Memory B cell (primary cell): Measurements from ENCODE around the gene ZNF148.
"Not testable (repeated sequence)": the region's sequence is repeated elsewhere in the genome, so short reads cannot be mapped to it uniquely, and the experiment has no call there.

Experiments used
- ATAC-seq: fragments of 150-1000 bp; cut with Tn5 transposase; 2 replicates; pipeline ENCODE4 v1.10.0; 2021; ENCODE audit warnings: low read depth, mild to moderate bottlenecking, moderate library complexity
- DNase-seq, 2 donors: peaks; one replicate each; pipeline ENCODE4 v3.0.0; 2022; ENCODE audit warnings: low spot score in 2 of 2
- H3K27ac Mint-ChIP-seq: one replicate; pipeline ENCODE4 v1.8.0; 2022; ENCODE audit warnings: mild to moderate bottlenecking, moderate library complexity, mixed read lengths
- H3K27me3 Mint-ChIP-seq: one replicate; pipeline ENCODE4 v1.8.0; 2022; ENCODE audit warnings: mixed read lengths
- H3K36me3 Mint-ChIP-seq: one replicate; pipeline ENCODE4 v1.8.0; 2022; ENCODE audit warnings: mild to moderate bottlenecking, mixed read lengths
- H3K4me1 Mint-ChIP-seq: one replicate; pipeline ENCODE4 v1.8.0; 2022; ENCODE audit warnings: mixed read lengths
- H3K4me3 Mint-ChIP-seq: one replicate; pipeline ENCODE4 v1.8.0; 2022; ENCODE audit warnings: mild to moderate bottlenecking, moderate library complexity, mixed read lengths
- H3K9me3 Mint-ChIP-seq: one replicate; pipeline ENCODE4 v1.8.0; 2022; ENCODE audit warnings: mixed read lengths

Gene ZNF148

DNA sequence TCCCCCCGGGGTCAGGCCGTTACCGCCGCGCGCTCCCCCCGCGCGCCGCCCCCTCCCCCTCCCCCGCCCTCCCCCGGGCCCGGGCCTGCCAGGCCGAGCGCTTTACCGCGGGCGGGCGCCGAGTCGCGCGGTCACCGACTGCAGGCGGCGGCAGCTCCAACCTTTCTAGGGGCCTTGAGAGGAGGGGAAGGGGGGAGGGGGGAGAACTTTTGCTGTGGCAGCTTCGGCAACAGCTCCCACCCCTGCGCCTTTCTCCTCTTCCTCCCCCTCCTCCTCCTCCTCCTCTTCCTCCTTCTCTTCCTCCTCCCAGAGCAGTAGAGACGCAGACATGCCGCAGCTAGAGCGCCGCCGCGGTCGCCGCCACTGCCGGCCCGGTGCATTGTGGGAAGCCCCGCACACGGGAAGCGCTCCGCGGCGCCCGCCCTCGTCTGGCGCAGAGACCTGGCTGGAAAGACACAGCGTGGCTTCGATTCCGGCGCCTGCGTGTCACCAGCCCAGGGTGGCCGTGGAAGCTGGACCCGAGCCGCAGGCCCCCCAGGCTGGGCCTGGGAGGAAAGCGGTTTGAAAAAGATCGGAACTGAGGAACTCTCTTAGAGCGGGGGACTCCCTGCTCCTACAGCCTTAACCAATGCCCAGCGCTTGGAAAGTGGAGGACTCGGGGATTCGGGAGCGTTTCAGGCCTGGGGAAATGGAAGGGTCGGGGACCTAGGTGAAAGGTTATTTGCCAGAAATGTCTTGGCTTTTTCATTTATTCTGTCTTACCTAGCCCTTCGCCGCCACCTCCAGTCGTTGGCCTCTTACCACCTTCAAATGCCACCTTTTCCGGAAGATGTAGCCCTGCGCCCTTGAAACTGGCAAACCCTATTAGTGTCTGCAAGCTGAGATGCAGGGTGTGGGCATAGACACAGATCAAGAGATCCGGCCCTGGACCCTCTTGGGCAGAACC is at the start of gene ZNF148:
Gene ZNF148 (minus strand): TSS at position 330 of the 946 bp plus-strand sequence. CDS start 61,685 bp downstream, outside the sequence.
- peak; percentile 94 for ATAC-seq
- peak; percentile 86 to 89 for DNase-seq
- H3K27ac Mint-ChIP-seq: peak within 1 kb of the TSS; percentile 88
- H3K27me3 Mint-ChIP-seq: no peaks in the 10 kb centered on the region
- H3K36me3 Mint-ChIP-seq: peaks cover 6% of the 10 kb centered on the region
- no peaks in the 10 kb centered on the region for H3K9me3 Mint-ChIP-seq
- peak within 1 kb of the TSS; percentile 93 for H3K4me3 Mint-ChIP-seq
- H3K4me1 Mint-ChIP-seq: peaks cover 24% of the 10 kb centered on the region

DNA sequence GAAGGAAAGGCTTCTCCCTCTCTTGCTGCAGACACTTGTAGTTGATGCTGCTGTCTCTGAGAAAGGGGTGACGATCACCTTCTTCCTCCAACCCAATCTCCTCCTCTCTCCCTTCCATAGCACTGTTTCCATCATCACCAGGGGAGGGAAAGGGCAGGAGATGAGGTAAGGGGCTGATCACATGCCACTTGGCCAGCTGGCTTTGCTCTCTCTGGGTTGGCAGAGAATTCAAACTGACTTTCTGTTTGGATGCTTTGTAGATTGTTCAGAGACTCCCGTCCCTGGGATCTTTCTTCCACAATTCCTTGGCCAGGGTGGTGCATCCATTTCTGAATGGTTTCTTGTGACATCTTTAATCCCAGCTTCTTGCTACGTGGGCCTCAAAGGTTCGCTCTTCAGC is 43.2 kb upstream of the ZNF148 start:
- DNase-seq: no peak
- Mint-ChIP-seq H3K9me3 (no peaks in the 10 kb centered on the region), H3K4me1 (no peaks in the 10 kb centered on the region), H3K27me3 (peaks cover 2% of the 10 kb centered on the region), H3K27ac (no peak overlapping the region), H3K36me3 (peaks cover 2% of the 10 kb centered on the region), H3K4me3 (no peak overlapping the region)
- no peak for ATAC-seq

DNA sequence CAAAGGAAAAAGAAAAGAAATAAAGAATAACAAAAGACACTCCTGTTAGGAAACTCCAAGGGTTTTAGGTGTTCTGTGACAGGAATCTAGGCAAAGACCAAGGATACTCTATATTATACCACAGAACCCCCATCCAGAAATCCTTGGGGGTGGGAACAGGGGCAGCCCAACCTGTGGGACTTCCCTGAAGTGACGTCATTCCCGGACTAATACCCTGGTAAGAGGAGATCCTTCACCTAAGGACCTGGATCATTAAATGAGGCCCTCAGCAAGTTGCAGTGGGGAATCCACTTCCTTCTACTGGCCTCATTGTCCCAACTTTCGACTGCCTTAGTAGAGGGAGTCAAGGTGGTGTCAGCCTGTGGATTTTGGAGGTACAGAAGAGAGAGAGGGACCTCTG is 41.1 kb upstream of the ZNF148 start:
- ATAC-seq (no peak), DNase-seq (no peak)
- H3K27me3 Mint-ChIP-seq: peaks cover 4% of the 10 kb centered on the region
- H3K9me3 Mint-ChIP-seq: no peaks in the 10 kb centered on the region
- no peak overlapping the region for H3K4me3 Mint-ChIP-seq
- peaks cover 2% of the 10 kb centered on the region for H3K36me3 Mint-ChIP-seq
- no peak overlapping the region for H3K27ac Mint-ChIP-seq
- no peaks in the 10 kb centered on the region for H3K4me1 Mint-ChIP-seq

- Mint-ChIP-seq H3K9me3 (no peaks in the 10 kb centered on the region), H3K4me1 (no peaks in the 10 kb centered on the region), H3K36me3 (peaks cover 2% of the 10 kb centered on the region), H3K4me3 (no peak overlapping the region), H3K27ac (no peak overlapping the region), H3K27me3 (peaks cover 13% of the 10 kb centered on the region)
- no peak for DNase-seq
- ATAC-seq: no peak
Measured at GRCh38 chr3:125414669-125415068, 39.5 kb upstream of the ZNF148 start.

GRCh38 chr3:125410922-125411321 is 35.8 kb upstream of the ZNF148 start:
- no peak for DNase-seq
- H3K4me3 Mint-ChIP-seq: no peak overlapping the region
- peaks cover 4% of the 10 kb centered on the region for H3K9me3 Mint-ChIP-seq

DNA sequence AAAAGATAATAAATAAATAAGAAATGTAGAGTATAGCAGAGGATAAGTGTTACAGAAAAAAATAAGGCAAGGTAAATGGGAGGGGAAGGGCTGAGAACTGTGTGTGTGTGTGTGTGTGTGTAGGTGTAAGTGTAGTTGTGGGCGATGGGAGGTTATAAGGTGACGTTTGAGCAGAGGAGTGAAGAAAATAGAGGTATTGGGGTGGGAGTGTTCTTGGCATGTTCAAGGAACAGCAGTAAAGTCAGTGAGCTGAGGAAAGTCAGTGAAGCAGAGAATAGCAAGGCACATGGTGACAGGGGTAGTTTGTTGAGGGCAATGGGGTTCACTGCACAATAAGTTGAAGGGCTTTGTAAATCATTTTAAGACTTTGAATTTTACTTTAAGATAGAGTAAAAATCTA is 30.9 kb upstream of the ZNF148 start:
- H3K27me3 Mint-ChIP-seq: peaks cover 18% of the 10 kb centered on the region
- H3K4me1 Mint-ChIP-seq: no peaks in the 10 kb centered on the region
- DNase-seq: no peak
- peaks cover 4% of the 10 kb centered on the region for H3K36me3 Mint-ChIP-seq
- no peak overlapping the region for H3K4me3 Mint-ChIP-seq
- H3K9me3 Mint-ChIP-seq: peaks cover 12% of the 10 kb centered on the region
- ATAC-seq: no peak
- no peak overlapping the region for H3K27ac Mint-ChIP-seq

More at GRCh38 chr3:125410922-125411321, 35.8 kb upstream of the ZNF148 start:
- H3K27ac Mint-ChIP-seq: no peak overlapping the region
- peaks cover 3% of the 10 kb centered on the region for H3K36me3 Mint-ChIP-seq
- no peaks in the 10 kb centered on the region for H3K4me1 Mint-ChIP-seq
- peaks cover 18% of the 10 kb centered on the region for H3K27me3 Mint-ChIP-seq
- ATAC-seq: no peak

DNA sequence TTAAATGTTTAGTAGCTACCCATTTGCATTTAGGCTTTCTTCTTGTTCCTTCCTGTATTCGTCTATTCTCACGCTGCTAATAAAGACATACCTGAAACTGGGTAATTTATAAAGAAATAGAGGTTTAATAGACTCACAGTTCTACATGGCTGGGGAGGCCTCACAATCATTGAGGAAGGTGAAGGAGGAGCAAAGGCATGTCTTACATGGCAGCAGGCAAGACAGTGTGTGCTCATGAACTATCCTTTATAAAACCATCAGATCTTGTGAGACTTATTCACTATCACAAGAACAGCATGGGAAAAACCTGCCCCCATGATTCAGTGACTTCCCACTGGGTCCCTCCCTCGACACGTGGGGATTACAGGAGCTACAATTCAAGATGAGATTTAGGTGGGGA is 30.4 kb upstream of the ZNF148 start:
- not testable (repeated sequence) for ATAC-seq, H3K4me3 Mint-ChIP-seq, H3K36me3 Mint-ChIP-seq, H3K4me1 Mint-ChIP-seq, H3K27ac Mint-ChIP-seq, DNase-seq
- Mint-ChIP-seq H3K27me3 (peaks cover 16% of the 10 kb centered on the region), H3K9me3 (peaks cover 12% of the 10 kb centered on the region)

DNA sequence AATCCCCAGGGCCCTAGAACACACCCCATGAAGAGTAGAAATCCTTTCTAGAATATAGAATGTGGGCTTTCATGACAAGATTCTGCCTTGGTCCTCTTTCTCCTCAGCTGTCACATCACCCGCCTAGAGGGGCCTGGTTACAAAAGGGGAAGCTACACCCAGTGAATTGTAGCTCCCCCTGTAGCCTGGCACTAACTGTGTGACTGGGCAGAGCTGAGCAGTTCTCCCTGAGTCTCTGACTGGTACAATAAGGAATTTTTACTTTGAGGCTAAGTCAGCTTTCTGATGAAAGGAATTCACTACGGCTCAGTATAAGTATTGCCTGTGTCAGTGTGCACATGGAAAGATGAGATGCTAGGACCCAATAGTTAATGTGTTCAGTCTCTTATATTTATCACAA is 28.7 kb upstream of the ZNF148 start:
- peaks cover 12% of the 10 kb centered on the region for H3K9me3 Mint-ChIP-seq
- no peak overlapping the region for H3K27ac Mint-ChIP-seq
- DNase-seq (no peak), ATAC-seq (no peak)
- H3K4me1 Mint-ChIP-seq: no peaks in the 10 kb centered on the region
- H3K4me3 Mint-ChIP-seq: no peak overlapping the region
- peaks cover 4% of the 10 kb centered on the region for H3K36me3 Mint-ChIP-seq
- peaks cover 10% of the 10 kb centered on the region for H3K27me3 Mint-ChIP-seq

GRCh38 chr3:125402639-125403038 is 27.5 kb upstream of the ZNF148 start:
- no peak for DNase-seq
- Mint-ChIP-seq H3K9me3 (peaks cover 12% of the 10 kb centered on the region), H3K36me3 (peaks cover 4% of the 10 kb centered on the region), H3K27me3 (peaks cover 13% of the 10 kb centered on the region), H3K27ac (no peak overlapping the region), H3K4me3 (no peak overlapping the region), H3K4me1 (no peaks in the 10 kb centered on the region)
- ATAC-seq: no peak

DNA sequence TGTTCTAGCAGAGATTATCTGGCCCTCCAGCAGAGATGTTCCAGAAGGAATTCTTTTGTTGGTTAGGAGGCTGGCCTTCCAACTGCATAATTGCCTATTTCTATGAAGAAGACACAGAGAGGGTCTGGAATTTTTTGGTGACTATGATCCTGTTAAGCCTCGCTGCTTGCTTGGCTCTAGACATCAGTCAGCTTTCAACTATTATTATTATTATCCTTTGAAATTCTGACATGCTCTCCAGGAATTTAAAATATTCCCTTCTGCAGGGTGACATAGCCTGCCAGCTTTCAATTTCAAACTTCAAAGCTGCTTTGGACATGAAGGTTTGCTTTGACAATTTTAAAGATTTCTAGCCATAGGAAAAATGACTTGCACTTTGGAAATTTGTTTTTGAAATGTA is 26.3 kb upstream of the ZNF148 start:
- DNase-seq (no peak), ATAC-seq (no peak)
- H3K36me3 Mint-ChIP-seq: peaks cover 6% of the 10 kb centered on the region
- peaks cover 14% of the 10 kb centered on the region for H3K9me3 Mint-ChIP-seq
- no peak overlapping the region for H3K27ac Mint-ChIP-seq
- peaks cover 12% of the 10 kb centered on the region for H3K27me3 Mint-ChIP-seq
- no peaks in the 10 kb centered on the region for H3K4me1 Mint-ChIP-seq
- no peak overlapping the region for H3K4me3 Mint-ChIP-seq

DNA sequence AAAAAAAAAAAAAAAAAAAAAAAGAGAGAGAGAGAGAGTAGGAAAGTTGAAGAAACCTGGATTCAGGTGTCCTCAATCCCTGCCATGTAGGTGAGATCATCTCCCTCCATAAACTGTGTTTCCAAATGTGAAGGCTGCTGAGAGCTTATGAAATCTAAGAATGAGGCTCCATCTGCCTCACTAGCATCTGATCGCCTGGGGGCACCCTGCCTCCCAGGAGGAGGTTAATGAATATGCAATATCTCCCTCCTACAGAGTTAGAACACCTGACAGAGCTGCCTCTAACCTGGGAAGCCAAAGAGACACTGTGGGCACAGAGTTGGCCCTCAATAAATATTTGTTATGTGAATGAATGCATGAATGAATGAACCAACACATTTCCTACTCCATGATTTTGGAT is 23.8 kb upstream of the ZNF148 start:
- no peaks in the 10 kb centered on the region for H3K4me1 Mint-ChIP-seq
- DNase-seq (no peak), ATAC-seq (no peak)
- H3K9me3 Mint-ChIP-seq: peaks cover 2% of the 10 kb centered on the region
- peaks cover 11% of the 10 kb centered on the region for H3K27me3 Mint-ChIP-seq
- no peak overlapping the region for H3K27ac Mint-ChIP-seq
- H3K4me3 Mint-ChIP-seq: no peak overlapping the region
- H3K36me3 Mint-ChIP-seq: peaks cover 2% of the 10 kb centered on the region

DNA sequence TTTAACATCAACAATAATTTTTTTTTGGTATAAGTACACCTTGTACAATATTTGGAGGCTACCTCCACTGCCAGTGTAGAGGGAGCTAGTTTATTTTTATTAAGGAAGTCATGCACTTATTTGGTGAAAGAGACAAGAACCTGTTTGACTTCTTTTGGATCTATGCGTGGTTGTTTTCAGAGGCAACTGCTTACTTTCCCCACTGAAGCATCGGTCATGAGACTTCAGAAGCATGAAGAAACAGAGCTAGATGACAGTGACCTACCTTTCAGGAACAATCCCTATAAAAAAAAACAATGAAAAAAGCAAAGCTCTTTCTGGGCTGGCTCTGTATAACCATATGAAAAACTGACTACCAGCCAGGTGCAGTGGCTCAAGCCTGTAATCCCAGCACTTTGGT is 20.0 kb upstream of the ZNF148 start:
- H3K27ac Mint-ChIP-seq: no peak overlapping the region
- H3K9me3 Mint-ChIP-seq: peaks cover 2% of the 10 kb centered on the region
- H3K27me3 Mint-ChIP-seq: peaks cover 11% of the 10 kb centered on the region
- DNase-seq (no peak), ATAC-seq (no peak)
- H3K4me1 Mint-ChIP-seq: no peaks in the 10 kb centered on the region
- no peak overlapping the region for H3K4me3 Mint-ChIP-seq
- H3K36me3 Mint-ChIP-seq: peaks cover 2% of the 10 kb centered on the region

DNA sequence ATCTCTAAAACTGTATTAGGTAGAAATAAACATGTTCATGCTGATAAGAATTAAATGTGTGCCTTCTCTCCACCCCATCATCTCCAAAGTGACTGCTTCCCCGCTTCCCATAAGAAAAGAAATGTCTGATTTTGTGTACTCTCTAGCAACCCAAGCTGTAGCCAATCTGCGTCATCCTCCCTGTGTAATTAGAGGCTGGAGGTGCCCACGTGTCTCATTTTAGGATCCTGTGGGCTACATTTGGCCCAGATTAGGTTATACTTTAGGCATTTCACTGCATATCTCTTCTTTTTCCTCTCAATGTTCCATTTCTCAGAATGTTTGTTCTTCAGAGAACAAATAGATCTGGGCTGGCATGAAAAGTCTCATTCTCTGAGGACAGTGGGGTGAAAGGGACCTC is 19.3 kb upstream of the ZNF148 start:
- peaks cover 11% of the 10 kb centered on the region for H3K27me3 Mint-ChIP-seq
- no peak for ATAC-seq
- H3K9me3 Mint-ChIP-seq: peaks cover 2% of the 10 kb centered on the region
- H3K4me1 Mint-ChIP-seq: no peaks in the 10 kb centered on the region
- no peak for DNase-seq
- H3K27ac Mint-ChIP-seq: no peak overlapping the region
- H3K4me3 Mint-ChIP-seq: no peak overlapping the region
- peaks cover 2% of the 10 kb centered on the region for H3K36me3 Mint-ChIP-seq

- Mint-ChIP-seq H3K4me3 (no peak overlapping the region), H3K27me3 (peaks cover under 1% of the 10 kb centered on the region), H3K36me3 (no peaks in the 10 kb centered on the region), H3K27ac (no peak overlapping the region), H3K9me3 (no peaks in the 10 kb centered on the region), H3K4me1 (no peaks in the 10 kb centered on the region)
- ATAC-seq (no peak), DNase-seq (no peak)
Measured at GRCh38 chr3:125389282-125389681, 14.2 kb upstream of the ZNF148 start.

DNA sequence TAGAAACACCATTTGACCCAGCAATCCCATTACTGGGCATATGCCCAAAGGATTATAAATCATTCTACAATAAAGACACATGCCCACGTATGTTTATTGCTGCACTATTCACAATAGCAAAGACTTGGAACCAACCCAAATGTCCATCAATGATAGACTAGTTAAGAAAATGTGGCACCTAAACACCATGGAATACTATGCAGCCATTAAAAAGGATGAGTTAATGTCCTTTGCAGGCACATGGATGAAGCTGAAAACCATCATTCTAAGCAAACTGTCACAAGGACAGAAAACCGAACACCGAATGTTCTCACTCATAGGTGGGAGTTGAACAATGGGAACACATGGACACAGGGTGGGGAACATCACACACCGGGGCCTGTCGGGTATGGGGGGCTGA is 13.2 kb upstream of the ZNF148 start:
- H3K4me1 Mint-ChIP-seq, H3K9me3 Mint-ChIP-seq, H3K27me3 Mint-ChIP-seq, H3K4me3 Mint-ChIP-seq, H3K36me3 Mint-ChIP-seq, ATAC-seq, H3K27ac Mint-ChIP-seq, DNase-seq: not testable (repeated sequence)
